RPMI8226 (cell line): ENCODE data around the gene LTC4S.

Experiments used
- DNase-seq: peaks from one replicate; pipeline ENCODE4 v3.0.0-alpha.2; 2015

Gene LTC4S

DNA sequence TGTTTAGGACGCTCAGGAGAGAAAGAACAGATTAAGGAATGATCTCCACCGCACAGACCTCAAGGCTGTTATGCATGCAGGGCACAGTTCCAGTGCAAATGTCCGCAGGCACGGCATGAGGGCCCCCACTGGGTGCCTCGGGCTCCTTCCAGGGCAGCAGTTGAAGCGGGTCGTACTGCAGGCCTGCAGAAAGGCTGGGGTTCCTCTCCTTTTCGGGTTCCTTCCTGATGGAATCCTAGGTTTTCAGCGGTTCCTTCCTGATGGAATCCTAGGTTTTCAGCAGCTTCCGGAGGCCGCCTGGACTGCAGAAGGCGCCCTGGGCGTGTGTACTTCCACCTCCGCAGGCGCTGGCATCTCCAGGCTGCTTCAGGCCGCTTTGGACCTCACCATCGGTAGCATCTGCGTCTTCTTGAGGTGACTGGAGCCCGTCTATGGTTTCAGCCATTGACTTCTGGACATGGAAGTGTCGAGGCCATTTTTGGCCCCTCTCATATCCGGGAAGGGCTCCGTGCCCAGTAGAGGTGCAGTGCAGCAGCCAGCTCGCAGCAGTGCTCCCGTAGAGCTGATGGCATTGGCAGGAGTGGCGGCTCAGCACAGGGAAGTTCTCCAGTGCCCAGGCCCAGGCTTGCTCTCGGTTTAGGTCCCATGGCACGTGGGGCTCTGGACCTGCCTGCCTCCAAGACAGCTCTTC lies 18.5 kb downstream of the LTC4S start:
- DNase-seq, result no peak

DNA sequence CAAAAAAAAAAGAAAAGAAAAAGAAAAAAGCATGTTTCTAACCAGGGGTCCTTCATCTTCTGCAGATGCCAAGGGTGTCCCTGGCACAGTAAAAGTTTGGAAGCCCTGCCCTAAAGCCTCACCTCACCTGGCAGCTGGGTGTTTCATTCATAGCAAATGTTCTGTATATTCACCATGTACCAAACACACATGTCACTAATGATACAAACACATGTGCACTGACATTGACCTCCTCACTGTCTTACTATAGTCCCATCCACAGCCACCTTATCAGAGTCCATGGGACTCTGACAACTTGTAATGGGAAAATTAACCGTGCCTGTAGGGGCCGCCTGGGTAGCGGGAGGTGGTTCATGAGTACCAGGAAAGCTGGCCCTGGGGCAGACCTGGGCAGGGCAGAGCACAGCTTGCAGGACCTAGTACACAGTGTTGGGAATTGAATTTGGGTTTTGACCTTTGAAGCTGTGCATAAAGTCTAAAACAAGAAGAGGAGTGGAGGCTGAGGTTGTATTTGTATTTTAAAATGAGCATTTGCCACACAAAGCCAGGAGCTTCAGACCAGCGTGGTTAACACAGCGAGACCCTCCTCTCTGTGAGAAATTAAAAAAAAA lies 19.3 kb downstream of the LTC4S start:
- no peak for DNase-seq

DNA sequence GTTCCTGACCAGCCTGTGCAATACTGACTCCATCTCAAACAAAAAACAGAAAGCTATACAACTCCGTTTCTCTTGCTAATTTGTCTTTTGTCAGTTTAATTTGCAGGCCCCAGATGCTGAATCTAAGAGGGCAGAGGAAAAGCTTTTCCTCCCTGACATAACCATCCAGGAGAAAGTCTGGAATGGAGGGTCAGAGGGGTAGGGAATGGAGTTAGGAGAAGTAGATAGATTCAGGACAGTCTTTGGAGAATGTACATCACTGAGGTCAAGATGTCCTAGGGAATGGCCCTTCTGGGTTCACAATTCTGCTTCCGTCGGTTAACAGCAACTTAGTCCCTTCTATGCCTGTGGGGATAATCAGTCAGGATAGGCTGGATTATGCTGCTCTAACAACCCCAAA lies 20.3 kb downstream of the LTC4S start:
- DNase-seq, result no peak

DNA sequence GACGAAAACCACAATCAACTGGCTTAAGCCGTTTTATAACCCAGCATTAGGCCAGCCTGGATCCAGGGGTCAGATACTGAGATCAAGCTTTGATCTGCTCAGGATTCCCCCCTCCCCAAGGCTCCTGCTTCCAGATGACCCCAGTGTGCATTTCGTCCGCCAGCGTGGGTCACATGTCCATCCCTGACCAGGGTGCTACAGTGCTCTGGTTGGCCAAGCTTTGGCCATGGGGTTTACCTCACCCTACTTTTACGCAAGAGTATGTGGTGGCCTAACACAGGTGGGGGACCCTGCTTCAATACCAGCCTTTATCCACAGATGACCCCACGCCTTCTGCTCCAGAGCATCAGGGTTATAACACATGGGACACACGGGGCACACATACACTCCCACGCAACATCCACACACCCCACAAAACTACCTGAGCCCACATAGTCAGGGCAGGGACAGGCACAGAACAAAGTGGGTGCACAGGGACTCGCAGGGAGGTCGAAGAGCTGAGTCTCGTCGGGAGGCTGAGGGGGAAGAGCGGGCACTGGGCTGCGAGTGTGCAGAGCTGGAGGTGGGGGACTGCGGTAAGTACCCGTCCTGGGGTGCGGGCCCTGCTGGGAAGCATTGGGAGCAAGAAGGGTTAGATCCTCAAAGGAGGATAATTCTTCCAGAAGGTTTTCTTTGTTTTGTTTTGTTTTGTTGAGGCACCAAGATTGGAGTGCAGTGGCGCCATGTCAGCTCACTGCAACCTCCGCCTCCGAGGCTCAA lies 21.9 kb downstream of the LTC4S start:
- DNase-seq, result no peak

DNA sequence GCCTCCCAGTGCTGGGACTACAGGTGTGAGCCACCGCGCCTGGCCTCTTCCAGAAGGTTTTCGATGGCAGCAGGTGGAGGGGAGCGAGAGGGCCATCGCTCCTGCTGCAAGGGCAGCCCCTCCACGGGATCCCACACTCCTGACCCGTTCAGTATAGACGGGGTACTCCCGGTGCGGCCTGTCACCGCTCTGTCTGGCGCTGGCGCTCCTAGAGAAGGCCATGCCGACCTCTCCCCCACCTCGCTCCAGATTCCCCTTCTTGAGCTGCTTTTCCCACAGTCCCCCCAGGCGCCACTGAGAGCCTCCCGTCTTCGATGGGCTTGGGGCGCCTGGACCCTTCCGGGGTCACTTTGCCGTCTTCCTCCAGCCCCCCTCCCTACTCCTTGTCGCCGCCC lies 22.6 kb downstream of the LTC4S start:
- no peak for DNase-seq

DNA sequence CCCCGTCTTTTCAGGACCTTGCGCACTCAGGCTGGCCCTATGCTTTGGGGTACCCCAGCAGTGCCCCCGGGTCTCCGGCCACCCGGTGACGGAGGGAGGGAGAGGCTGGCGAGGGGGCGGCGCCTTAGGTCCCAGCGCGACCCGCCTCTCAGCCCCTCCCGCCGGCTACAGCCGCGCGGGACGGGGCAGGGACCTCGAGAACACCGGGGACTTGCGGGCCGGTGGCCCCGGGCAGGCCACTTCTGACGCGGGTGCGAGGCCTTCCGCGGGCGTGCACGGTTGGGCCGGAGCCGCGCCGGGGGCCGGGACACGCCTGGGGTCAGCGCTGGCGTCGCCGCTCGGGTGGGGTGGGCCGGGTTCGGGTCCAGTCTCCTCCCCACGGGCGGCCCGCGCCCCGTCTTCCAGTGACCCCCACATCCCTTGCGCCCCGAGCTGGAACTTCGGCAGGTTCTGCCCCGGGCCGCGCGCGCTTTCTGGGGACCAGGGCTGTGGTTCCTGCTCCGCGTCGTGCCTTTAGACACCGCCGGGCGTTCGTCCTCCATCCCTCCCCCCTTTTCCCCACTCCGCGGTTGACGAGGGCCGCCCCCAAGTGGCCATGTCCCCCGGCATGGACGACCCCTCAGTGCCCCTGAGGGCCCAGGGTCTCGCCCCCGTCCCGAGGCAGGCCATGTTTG lies 23.1 kb downstream of the LTC4S start:
- no peak for DNase-seq

DNA sequence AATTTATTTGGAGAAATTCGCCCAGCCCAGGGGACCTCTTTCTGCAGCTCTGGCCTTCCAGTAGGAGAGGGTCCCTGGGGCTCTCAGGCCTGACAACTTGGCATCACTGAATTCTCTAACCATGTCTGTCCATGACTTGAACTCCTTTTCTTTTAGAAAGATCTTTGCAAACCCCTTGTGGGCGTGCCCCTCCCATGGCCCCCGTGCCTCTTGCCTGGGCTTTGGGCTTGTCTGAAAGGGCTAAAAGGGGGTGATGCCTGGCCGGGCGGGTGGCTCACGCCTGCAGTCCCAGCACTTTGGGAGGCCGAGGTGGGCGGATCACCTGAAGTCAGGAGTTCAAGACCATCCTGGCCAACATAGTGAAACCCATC lies 23.7 kb downstream of the LTC4S start:
- DNase-seq, result no peak

DNA sequence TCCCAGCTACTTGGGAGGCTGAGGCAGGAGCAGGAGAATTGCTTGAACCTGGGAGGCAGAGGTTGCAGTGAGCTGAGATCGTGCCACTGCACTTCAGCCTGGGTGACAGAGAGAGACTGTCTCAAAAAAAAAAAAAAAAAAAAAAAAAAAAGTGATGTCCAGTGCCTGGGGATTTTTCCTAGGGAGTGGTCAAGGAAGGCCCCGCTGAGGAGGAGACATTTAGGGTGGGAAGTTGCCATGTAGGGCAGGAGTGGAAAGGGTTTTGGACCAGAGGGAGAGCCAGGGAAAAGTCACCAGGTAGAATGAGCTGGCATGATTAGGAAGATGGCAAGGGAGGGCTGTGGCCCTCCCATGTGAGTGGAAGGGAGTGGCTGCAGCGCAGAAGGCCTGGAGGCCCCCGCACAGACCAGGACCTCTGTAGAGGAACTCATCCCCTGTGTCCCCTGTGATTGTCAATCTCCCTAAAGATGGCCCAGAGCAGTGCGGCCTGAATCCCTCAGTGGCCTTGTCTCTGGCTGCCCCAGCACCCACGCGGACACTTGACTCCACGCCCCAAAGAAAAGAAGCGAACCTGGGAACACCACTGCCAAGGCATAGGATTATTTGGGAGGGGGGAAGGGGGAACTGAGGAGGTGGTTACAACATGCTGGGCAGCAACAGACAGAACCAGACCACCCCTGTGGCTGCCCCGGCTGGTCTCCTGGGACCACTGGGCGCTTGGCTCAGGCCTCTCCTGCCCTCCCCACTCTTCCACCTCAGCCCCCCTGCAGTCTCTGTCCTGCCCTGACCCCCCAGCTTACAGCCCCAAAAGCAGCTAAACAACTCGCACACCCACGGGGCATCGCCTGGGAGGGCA lies 24.3 kb downstream of the LTC4S start:
- no peak for DNase-seq

DNA sequence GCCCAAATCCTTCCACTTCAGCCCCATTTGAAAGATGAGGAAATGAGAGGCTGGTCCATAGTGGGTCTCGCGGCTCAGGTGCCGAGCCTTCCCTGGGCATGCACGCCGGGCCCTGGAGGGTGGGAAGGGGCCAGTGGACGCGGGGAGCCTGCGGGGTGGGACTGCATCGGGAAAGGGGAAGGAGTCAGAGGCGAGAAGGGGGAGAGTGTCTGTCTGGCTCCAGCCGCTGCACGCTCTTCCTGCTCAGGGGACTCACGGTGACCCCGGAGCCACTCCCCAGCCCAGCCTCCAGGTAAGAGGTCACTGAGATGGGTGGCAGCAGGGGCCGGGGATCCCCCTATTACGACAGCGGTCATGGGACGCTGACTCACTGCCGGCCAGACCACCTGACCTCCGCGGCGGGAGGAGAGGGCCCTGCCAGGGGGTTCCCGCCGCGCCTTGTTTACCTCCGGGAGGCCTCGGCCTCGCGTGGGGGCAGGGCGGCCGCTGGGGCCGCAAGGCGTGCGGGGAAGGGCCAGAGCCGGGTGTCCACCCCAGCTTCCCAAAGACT lies 25.0 kb downstream of the LTC4S start:
- peak; percentile 95 for DNase-seq

DNA sequence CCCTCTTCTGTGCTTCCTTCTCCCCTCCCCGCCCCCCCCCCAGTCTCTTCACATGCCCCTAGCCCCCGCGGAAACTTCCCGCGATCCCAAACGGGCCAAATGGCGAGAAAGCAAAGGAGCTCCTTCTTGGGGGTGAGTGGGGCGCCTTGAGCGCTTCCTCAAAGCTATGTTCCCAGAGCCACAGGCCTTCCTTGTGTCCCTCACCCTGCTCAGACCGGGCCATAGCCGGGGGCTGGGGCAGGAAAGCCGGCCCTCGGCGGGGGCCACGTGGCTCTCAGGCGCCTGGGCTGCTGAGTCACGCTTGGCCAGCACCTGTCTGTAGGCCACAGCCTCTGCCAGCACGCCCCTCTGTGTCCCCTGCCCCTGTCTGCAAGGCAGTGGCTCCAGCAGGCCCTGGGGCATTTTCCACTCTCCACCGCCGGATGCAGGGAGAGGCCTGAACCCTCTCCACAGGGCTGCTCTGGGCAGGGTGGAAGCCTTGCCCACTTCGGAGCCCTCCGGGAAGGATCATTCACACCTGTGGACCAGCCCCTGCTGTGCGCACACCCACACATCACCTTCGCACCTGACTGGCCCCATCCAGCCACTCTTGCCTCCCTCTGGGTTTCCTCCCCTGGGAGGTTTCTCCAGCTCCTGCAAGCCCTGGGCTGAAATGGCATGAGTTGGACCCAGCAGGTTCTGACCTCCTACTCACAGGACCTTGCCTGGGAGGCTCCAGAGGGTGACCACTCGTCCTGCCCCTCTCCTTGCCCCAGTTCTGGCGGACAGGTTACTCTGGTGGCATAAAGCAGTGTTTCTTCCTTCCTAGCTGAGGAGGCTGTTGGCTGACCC lies 25.7 kb downstream of the LTC4S start:
- peak; percentile 86 for DNase-seq

DNA sequence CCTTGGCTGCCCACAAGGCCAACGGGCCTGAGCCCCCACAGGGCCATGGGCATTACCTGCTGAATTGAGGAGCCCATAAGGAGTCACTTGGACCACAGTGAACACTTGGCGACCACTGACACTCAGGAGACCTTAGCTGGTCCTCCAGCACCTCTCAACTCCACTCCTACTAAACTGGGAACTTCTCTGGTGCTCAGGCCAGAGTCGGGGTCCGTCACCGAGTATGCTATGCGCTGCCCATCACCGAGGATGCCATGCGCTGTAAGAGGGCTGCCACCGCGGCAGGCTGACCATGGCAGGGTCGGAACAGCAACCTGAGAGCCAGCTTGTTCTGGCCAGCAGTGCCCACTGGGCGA lies 26.3 kb downstream of the LTC4S start:
- DNase-seq, result no peak

DNA sequence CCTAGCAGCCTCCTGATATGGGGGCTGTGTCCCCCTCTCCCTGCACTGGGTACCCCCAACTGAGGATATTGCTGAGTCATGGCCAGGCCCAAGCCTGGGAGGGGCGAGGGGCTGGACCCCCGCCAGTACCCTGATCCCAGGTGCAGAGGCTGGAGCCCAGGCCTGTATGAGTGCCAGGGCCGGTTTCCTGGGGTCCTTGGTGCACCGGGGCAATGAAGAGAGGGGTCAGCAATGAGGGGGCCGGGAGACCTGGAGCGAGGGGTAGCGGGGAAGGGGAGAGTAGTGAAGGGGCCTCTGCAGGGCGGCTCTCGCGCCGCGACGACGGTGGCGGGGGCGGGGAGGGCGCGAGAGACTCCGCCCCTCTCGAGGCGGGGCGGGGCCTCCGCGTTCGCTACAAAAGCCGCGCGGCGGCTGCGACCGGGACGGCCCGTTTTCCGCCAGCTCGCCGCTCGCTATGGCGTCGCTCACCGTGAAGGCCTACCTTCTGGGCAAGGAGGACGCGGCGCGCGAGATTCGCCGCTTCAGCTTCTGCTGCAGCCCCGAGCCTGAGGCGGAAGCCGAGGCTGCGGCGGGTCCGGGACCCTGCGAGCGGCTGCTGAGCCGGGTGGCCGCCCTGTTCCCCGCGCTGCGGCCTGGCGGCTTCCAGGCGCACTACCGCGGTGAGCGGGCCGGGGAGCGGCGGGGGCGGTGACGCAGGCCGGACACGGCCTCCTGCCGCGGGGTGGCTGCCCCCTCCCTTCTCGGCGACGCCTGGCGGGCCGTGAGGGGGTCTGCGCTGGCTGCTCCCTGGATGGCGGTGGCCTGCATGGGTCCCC lies 26.9 kb downstream of the LTC4S start, which contains the start of gene SQSTM1:
Gene SQSTM1, plus strand, starts transcription at position 423 of the 815 bp plus-strand sequence. Its CDS starts 32 bp downstream, at position 455.
- DNase-seq, result peak; percentile 87

DNA sequence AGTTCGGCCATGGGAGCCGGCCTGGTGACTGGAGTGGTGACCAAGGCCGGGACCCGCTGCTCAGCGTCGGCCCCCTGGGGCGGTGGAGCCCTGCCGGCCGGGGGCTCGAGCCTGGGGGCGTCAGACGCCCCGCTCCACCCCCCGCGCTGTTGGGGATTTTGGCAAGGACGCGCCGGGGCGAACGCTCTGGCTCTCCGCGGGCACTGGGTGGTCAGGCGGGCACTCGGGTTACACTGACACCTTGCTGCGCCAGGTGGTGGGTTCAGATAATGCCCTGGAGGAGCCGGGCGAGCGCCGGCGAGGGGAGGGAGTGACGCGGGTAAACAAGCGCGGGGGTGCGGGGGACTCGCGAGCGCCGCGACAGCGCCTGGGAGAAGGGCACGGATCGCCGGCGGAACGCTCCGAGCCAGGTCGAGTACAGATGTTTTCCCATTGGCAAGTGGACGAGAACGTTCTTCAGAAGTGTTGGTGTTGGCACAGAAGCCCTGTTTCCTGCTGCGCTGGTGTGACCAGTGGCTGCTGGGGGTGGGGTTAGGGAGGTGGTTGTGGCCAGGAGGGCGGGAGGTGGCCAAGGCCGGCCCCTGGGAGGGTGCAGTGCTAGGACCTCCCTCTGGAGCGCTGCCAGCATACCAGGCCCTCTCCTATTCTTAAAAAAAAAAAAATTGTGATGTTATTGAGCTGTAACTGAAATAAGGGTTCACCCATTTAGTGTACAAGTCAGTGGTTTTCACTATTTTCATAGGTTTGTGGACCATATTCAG lies 27.7 kb downstream of the LTC4S start:
- DNase-seq, result peak; percentile 94

DNA sequence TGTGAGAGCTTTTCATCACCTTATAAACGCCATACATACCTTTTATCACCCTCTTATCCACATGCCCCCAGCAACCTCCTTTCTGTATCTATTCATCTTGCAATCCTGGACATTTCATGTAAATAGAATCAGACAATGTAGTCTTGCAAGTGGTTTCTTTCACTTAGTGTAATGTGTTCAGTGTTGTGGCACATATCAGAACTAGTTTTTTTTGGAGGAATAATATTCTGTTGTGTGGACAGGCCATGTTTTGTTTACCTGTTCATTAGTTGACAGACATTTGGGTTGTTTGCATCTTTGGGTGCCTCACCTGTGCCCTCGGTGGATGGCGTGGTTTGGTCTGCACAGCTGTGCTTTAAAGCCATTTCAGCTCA lies 28.3 kb downstream of the LTC4S start:
- no peak for DNase-seq

DNA sequence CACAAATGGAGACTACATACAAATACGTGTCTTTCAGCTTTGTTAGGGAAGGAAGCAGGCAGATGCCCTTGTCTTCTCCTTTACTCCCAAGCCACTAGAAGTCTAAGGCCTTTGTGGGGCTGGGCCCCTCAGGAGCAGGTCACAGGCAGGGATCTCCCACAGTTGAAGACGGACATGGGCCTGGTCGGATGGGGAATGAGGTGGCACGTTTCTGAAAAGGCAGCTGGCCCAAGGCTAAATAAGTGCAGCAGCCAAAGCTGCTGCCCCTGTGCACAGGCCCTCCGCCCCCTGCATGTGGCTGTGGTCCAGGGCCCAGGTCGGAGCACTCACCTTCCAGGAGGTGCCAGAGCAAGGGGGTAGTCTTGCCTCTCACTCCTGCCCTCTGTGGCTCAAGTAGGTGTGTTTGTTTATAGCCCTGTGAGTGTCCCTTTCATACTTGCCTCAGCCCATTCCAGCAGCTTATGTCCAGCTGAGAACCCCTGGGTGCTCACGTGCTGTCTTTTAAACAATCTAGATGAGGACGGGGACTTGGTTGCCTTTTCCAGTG lies 28.7 kb downstream of the LTC4S start:
- no peak for DNase-seq

DNA sequence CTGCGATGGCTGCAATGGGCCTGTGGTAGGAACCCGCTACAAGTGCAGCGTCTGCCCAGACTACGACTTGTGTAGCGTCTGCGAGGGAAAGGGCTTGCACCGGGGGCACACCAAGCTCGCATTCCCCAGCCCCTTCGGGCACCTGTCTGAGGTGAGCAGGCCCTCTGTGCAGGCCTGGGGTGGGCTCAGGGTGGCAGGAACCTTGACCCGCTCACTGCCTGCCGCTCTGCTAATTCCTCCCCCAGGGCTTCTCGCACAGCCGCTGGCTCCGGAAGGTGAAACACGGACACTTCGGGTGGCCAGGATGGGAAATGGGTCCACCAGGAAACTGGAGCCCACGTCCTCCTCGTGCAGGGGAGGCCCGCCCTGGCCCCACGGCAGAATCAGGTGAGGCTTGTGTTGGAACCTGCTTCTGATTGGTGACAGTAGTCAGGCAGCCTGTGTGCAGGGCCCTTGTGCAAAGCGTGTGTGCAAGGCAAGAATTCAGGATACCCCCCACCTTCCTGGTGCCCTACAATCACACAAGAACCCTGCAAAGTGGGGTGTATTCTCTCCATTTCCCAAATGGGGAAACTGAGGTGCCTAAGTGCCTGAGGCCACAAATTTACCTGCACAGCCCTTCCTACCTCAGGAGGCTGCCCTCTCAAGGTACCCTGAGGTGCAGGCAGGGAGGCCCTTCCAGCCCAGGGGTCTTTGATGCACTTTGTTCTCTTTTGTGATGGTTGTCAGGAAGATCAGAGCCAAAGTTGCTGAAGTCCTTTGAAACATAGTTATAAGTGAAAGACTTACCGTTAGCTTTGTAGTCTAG lies 30.4 kb downstream of the LTC4S start:
- no peak for DNase-seq

DNA sequence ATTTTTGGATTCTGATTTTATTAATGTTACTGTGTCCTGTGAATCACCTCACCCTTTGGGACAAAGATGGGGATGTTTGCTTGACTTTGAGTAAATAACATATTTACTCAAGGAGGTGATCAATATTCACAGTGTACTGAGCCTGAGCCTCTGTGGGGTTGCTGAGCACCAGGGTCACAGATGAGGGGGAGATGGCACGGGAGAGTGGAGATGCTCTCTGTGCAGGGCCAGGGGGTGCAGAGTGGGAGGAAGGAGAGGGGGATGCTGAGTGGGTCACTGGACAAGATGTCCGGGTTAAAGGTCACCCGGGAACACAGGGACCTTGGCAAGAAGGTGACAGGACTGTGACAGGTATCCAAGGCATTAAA lies 30.9 kb downstream of the LTC4S start:
- no peak for DNase-seq

DNA sequence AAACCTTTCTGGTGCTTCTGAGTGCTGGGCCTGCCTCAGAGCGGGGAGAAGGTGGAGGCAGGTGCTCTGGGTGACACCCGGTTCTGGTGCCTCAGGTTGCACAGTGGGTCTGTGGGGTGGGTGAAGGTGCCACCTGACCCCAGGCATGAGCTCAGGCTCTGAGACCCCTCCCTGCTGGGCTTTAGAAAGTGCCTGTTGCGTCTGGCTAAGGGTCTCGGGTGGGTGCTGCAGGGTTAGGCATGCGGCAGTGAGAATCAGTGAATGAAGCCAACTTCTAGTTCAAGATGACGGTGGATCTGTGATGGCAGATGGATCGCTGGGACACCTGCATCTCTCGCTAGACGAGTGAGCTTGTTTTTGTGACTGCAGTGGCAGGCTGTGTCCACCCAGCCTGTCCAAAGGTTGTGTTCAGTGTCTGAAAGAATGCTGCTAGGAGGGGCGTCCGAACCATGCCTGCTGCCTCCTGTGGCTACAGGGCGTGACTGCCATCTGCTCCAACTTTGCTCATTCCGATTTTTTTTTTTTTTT lies 31.9 kb downstream of the LTC4S start:
- DNase-seq, result no peak
